HG03342 (cell line): Measurements from ENCODE around the gene THAP10.
"Not testable (repeated sequence)": the region's sequence is repeated elsewhere in the genome, so short reads cannot be mapped to it uniquely, and the experiment has no call there.

ENCODE experiments used
- ATAC-seq: cut with Tn5 transposase; IDR thresholded peaks from one replicate; pipeline ENCODE4 v1.9.1; 2021; ENCODE audit warnings: mild to moderate bottlenecking, moderate library complexity; ENCODE audit not compliant: unreplicated experiment

THAP10 gene

DNA sequence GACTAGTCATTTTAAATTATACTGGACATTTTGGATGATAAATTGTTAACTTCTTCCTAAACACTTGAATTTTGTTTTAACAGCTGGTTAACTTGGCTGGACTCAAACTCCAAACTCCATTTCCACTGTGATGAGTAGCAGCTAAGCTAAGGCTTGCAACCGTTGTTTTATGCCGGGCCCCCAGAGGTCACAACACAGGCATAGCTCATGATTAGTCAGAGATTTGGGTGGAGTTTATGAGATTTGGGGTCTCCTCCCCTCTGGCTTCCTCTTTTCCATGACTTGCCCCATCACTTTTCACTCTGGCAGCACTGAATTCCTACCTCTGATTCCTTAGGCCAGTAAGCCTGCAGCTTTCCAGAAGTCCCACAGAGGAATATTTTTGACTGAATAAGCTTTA lies 12.8 kb downstream of the THAP10 start:
- ATAC-seq = no peak

DNA sequence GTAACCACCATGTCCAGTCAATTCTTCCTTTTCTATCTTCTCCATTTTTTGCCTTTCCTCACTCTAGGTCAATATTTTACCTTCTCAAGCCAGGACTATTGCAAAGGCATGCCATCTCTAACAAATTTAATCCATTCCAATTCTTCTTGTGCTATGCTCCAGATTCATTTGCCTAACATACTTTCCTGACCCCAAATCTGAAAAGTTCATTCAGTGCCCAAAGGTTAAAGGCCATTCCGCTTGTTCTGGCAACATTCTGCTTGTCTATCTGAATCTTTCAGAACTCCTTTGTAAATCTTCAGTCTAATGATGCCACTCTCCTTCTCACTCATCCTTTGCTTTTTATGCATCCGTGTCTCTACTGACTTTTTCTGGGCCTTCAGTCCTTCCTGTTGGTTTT lies 15.6 kb downstream of the THAP10 start:
- no peak for ATAC-seq

DNA sequence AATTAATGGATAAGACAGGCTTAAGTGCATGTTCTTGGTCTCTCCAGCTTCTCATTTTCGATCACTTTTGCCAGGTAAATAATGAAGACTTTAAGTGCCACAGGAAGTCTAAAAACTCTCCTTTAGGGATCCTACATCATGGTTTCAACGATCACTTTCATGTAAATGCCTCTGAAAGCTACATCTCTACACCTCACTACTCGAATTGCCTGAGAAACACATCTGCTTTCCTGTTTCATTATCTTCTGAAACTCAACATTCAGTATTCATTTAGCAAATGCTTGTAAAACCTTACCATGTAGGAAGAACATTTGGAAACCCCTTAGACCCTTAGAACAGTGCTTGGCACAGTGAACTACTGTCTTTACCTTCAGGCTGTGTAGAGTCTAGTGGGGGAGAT lies 16.2 kb downstream of the THAP10 start:
- ATAC-seq = no peak

DNA sequence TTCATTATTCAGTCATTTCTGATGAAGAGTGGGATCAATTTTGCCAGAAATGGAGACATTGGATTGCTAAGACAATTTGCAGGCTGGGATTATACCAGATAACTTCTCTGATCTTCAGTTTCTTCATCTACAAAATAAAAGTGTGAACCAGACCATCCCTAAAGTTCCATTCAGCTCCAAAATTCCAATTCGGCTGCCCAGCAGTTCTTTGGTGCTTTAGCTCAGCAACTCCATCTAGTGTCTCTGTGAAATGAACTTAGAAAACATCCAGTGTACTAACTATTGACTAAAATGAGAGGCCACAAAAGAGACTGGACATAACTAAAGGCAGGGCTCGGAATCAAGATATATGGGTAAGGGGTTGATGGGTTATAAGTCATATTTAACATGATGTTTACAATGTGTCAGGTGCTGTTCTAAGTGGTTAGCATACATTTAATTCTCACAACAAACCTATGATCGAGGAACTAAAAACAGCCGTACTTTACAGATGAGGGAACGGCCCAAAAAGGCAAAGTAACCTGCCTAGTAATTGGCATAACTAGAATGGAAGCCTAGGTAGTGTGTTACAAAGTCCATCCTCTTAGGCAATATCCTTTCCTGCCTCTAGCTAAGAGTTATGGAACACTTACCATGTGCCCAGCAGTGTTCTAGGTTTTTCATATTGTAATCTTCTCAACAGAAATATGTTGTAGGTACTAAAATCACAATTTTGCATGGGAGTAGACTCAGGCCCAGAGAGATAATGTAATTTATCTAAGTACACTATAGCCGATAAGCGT lies 17.0 kb downstream of the THAP10 start:
- no peak for ATAC-seq

DNA sequence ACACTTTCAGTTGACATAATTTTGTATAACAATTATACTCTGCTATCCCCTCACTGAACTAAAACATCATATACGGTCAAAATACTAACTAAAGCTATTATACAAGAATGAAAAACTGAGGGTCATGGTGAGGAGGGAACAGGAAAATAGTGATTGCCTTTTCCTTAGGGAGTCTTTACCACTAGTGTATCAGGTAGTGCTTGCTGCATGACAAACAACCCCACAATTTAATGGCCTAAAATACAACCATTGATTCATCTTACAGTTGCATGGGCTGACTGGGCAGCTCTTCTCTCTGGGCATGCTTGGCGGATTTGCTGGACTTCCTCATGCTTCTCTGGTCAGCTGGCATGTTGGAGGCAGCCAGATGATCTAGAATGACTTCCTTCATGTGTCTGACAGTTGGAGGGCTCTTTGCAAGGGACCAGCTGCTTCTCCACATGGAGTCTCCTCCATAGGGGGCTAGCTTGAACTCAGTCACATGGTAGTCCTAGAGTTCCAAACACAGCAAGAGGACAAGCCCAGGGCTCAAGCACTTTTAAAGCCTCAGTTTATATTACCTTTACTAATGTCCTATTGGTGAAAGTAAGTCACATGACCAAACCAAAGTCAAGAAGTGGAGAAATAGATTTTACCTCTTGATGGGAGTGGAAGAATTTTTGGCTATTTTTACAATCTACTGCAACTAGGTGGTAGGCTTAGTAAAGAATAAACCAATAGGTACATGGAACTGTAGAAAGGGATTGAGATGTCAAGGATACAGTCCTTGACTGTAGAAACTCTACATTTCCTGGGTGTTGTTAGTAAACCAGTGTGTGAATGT lies 18.8 kb downstream of the THAP10 start:
- ATAC-seq = no peak

DNA sequence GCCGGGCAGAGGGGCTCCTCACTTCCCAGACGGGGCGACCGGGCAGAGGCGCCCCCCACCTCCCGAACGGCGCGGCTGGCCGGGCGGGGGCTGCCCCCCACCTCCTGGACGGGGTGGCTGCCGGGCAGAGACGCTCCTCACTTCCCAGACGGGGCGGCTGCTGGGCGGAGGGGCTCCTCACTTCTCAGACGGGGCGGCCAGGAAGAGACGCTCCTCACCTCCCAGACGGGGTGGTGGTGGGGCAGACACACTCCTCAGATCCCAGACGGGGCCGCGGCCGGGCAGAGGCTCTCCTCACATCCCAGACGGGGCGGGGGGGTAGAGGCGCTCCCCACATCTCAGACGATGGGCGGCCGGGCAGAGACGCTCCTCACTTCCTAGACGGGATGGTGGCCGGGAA lies 20.7 kb downstream of the THAP10 start:
- ATAC-seq = not testable (repeated sequence)

DNA sequence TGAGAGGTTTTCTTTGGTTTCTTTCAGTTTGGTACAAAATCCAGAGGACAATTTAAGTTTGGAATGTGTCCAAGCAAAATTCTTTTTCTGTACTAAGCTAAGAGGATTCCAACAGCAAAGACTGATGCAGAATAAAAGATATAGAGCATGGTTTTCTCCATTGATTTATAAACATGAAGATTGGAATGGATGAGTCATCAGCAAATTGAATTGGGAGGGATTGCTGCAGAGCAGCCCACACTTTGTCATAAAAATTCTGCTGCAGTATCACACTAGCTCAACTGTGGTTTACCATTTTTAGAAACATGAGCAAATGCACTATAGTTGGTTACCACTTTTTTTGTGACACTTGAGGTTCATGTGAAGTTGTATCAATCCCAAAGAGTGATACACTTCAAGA lies 22.2 kb downstream of the THAP10 start:
- ATAC-seq = no peak

DNA sequence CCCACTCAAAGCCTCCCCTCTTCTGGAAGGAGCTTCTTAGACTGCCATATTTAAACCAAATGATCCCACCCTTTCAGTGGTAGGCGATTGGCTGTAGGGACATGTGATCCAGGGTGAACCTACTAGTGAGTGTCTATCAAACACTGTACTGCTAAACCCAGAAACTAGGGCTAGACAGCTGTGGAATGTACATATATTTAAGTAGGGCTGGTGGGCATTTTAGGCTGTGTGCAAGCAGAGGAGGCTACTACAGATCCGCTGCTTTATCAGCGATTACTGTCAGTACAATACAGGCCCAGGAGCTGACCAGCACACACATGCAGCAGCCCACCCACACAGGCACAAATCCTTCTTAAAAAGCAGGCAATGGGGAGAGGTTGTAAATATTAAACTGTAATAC lies 22.9 kb downstream of the THAP10 start:
- ATAC-seq = no peak

DNA sequence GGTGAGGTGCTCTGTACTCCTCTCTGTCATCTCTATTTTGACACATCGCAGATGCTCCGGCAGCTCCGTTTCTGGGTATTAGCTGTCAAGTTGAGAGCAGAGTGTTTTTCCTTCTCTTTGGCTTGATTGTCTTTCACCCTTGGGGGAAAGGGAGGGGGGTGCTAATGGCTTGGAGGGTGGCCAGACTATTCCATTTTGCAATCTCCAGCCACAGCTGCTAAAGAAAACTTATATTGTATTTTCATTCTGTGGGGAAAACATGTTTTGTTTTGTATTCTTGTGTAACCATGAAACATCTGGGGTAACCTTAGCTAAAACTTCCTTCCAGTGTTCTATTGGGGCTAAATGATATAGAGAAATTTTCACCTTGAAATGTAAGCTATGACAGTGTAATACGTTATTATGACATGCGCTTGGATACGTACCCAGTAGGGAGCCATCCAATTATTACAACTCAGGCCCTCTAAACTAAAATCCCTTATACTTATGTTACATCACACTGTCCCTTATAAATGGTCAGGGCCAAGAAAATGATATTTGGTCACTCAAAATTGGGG lies 24.2 kb downstream of the THAP10 start:
- ATAC-seq = no peak

DNA sequence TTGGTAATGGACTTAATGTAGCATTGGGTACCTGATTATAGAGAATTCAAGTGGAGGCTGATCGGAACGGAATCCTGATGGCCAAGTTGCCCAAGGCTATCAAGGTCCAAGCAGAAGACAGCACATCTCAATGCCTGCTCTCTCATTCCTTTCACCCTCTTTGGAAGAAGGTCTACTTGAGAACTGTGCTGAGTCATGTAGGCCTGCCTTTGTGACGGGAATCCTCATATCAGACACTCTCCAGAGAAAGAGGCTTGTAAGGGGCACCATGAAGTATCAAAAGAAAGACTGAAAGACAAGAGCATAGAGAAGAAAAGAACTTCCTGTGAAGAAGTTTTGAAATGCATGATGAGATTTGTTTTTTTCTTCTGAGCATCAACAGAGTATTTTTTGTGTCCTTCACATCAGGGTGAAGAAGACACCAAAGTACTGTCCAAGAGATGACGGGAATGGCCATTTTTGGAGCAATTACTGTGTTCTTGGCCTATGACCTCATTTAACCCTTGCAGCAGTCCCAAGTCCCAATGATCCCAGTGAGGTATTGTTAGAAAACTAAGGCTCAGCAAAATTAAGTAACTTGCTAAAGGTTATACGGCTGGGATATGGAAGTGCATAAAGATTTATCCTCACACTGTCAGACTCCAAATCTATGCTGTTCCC lies 25.1 kb downstream of the THAP10 start:
- no peak for ATAC-seq

DNA sequence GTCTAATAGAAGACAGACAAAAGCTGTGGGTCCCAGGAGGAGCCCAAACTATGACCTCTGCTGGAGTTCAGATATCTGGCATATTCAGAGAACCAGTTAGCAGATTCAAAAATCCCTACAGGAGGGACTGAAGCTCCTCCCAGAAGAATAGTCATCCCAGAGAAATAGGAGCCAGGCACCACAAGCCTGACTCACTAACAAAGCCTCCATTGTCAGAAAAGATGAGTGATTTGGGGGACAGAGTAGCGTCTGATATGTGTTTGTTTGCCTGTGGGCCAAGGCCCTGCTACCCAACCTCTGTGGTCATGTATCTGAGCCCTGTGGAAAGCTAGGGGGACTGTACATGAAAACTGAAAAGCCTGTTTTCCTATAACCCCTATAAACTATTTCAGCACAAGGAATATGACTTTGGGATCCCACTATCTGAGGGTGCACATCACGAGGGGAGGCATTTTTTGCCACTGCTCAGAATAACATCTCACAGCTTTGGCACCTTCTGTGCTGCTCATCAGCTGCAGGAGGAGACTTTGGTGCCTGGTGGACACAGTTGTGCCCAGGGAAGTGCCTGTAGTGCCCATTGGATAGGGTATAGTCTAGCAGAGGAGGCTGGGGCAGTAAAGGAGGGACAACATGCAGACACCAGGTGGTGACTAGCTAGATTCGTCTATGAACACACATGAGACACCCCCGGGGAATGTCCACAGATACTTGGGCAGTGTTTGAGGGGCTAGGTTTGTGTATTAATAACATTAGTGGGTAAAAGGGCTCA lies 28.6 kb downstream of the THAP10 start:
- no peak for ATAC-seq

DNA sequence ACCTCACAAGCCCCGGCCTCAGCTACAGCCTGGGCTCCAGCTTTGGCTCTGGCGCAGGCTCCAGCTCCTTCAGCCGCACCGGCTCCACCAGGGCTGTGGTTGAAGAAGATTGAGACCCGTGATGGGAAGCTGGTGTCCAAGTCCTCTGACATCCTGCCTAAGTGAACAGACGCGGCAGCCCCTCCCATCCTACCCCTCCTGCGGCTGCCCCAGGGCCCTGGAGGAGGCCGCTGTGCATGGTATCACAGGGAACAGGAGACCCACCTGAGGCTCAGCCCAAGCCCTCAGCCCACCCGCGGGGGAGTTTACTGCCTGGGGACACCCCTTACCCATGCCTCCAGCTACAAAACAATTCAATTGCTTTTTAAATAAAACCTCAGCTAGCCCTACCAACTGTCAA lies 32.2 kb downstream of the THAP10 start:
- ATAC-seq = no peak

DNA sequence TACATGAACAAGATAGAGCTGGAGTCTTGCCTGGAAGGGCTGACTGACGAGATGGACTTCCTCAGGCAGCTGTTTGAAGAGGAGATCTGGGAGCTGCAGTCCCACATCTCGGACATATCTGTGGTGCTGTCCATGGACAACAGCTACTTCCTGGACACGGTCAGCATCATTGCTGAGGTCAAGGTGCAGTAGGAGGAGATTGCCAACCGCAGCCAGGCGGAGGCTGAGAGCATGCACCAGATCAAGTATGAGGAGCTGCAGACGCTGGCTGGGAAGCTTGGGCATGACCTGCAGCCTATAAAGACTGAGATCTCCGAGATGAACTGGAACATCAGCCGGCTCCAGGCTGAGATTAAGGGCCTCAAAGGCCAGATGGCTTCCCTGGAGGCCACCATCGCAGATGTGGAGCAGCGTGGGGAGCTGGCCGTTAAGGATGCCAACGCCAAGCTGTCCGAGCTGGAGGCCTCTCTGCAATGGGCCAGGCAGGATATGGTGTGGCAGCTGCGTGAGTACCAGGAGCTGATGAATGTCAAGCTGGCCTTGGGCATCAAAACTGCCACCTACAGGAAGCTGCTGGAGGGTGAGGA lies 32.8 kb downstream of the THAP10 start:
- ATAC-seq = no peak

DNA sequence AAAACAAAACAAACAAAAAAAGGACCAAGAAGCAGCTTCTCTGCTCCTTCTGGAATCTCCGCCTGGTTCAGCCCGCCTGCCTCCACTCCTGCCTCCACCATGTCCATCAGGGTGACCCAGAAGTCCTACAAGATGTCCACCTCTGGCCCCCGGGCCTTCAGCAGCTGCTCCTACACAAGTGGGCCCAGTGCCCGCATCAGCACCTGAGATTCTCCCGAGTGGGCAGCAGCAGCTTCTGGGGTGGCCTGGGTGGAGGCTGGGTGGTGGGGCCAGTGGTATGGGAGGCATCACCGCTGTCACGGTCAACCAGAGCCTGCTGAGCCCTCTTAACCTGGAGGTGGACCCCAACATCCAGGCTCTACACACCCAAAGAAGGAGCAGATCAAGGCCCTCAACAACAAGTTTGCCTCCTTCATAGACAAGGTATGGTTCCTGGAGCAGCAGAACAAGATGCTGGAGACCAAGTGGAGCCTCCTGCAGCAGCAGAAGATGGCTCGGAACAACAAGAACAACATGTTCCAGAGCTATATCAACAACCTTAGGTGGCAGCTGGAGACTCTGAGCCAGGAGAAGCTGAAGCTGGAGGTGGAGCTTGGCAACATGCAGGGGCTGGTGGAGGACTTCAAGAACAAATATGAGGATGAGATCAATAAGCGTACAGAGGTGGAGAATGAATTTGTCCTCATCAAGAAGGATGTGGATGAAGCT lies 33.5 kb downstream of the THAP10 start:
- not testable (repeated sequence) for ATAC-seq

DNA sequence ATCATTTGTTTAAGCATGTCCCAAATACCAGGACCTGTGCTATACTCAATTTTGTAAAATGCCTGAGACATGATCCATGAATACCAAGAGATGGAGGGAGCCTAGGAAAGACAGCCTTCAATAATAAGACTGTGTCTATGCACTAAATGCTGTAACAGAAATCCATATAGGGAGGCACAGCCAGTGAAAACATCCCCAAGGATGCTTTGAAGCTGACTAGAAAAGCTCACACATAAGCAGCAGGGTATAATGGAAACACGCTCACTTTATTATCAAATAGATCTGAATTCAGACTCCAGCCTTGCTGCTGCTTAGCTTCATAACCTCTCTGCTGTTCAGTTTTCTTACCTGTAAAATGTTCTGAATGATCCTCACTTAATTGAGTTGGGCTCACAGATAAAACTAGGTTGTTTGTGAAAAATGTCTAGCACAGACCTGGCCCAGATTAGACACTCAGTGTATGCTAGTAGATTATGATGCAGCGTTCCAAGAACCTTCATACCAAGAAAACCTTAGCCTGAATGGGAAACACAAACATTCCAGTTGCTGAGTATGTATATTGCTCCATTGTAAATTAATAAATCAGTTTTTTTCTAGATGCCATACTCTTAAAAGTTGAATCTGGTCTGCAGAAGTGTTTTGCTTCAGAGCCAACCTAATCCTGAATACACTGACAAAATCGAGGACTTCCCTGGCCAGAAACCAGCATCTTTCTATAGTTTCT lies 34.5 kb downstream of the THAP10 start:
- ATAC-seq = no peak

DNA sequence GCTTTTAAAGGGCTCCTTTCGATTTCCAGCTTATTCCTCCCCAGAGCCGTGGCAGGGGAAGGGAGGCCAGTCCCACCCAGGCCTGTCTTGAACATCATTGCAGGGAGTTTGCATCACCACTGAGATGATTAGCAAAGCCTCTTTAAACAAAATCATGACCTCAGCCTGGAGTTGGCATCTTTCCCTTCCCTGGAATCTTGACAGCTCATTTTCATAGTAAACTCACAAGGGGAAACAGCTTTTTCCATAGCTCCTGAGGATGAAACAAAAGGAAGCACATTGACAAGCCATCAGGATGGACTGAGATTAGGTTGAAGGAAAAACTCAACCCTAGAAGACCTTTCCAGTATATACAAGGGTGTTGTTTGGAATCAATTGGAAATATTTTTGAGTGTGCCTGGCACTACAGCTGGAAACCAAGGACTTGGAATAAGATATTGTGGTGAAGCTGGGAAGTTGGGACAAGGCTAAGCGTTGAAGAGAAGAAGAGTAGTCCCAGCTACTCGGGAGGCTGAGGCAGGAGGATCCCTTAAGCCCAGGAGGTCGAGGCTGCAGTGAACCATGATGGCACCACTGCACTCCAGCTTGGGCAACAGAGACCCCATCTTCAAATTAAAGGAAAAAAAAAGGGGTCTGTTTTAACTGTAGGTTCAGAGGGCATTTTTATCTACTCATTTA lies 35.2 kb downstream of the THAP10 start:
- ATAC-seq = no peak

DNA sequence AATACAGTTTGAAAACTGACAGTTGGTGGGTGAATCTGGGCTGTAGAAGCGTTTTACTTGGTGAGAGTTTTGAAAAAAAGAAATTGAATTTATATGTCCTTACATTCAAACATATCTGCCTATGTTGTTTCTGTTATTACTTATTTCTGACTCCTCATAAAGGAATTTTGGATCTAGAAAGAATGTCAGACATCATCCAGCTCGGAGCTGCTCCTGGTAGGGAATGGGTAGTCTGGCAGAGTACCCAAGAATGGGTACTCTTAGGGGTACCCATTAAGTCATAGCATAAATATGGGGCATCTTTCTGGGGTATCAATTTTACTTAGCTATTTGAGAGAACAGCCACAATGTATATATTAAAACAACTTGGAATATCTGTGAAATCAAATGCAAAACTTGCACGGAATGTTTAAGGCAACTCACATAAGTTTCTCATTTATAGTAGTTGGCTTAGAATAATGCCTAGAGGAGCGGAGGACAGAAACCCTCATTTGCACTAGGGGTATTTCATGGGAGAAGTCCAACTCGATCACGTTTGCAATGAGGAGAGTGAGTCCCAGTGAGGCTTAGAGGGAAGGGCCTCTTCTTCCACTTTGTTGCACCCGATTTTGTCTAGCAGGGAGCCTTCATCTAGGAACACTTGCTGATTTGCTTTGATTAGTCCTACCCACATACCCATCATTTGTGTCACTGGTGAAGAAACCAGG lies 35.9 kb downstream of the THAP10 start:
- no peak for ATAC-seq

DNA sequence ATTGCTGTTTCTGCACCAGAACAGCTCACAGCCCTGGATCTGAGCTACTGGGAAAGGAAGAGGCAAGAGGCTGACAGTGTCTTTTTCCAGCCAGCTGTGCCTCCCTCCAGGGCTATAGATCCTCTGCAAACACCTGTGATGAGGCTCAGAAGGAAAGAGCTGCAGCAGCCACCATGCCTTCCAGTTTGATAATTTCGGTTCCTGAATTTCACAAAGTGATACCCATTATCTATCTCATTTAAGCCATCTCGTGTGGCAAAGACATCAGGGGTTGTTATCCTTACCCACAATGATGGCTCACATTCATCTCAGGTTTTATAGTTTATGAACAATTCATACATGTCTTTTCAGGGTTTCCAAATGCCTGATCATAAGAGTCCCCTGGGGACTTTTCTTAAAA lies 36.5 kb downstream of the THAP10 start:
- ATAC-seq = no peak
